Psoas muscle (tissue), 8 donors: ENCODE data around the gene SLC25A22. TPM values are rescaled to one million over a fixed set of nuclear protein-coding genes. Genes with fewer than 3 reads are reported as not detected.

Experiments
- ATAC-seq, 4 donors: fragments of 200-7000 bp; cut with Tn5 transposase; one replicate each; pipeline ENCODE4 v1.9.1; 2020; ENCODE audit warnings: moderate library complexity in 3 of 4, mild to moderate bottlenecking in 2 of 4
- DNase-seq, 2 donors: peaks; one replicate each; pipeline ENCODE4 v3.0.0-alpha.2; 2020
- H3K27ac ChIP-seq: fragments of 200-600 bp; one replicate; pipeline ENCODE4 v1.8.0; 2022
- H3K27me3 ChIP-seq, 3 donors: fragments of 200-600 bp in 1 of 3; one replicate each; pipeline versions ENCODE4 v1.6.1 to v1.8.0; 2013 to 2022; ENCODE audit warnings: low read length in 2 of 3, mild to moderate bottlenecking in 2 of 3, moderate library complexity in 1 of 3; ENCODE audit not compliant: insufficient read depth in 3 of 3
- H3K36me3 ChIP-seq, 2 donors: fragments of 200-600 bp in 1 of 2; one replicate each; pipeline versions ENCODE4 v1.6.1 to v1.8.0; 2013 to 2022; ENCODE audit warnings: low read depth in 1 of 2, mild to moderate bottlenecking in 1 of 2, moderate library complexity in 1 of 2; ENCODE audit not compliant: insufficient read depth in 1 of 2
- H3K4me1 ChIP-seq: fragments of 200-600 bp; one replicate; pipeline ENCODE4 v1.8.0; 2022
- H3K4me3 ChIP-seq: fragments of 200-600 bp; one replicate; pipeline ENCODE4 v1.8.0; 2022; ENCODE audit warnings: mild to moderate bottlenecking
- H3K9me3 ChIP-seq: fragments of 200-600 bp; one replicate; pipeline ENCODE4 v1.8.0; 2022
- CTCF ChIP-seq: fragments of 200-600 bp; IDR thresholded peaks from one replicate; pipeline ENCODE4 v1.8.0; 2022; ENCODE audit warnings: antibody characterized with exemption
- WGBS, 3 donors: extraction: QIAGEN DNeasy Blood & Tissue Kit; methylation state at CpG; one replicate each; pipeline versions ENCODE4 v1.1.6 to v1.1.7; 2013; 5-methylcytosine and 5-hydroxymethylcytosine counted together
- intact Hi-C, 2 donors: fragments of 100-400 bp; cut with DNase I; formaldehyde crosslinking; loops; one replicate each; pipeline versions ENCODE4 v1.11.0 to v1.14.2; 2022
- polyA plus RNA-seq, 3 donors: library from polyadenylated mRNA; stranded (reverse); fragments of 200-250 nt; gene quantifications; one replicate each; pipeline ENCODE4 v1.2.3, GENCODE V29; 2013
- total RNA-seq, 4 donors: library from RNA; stranded (reverse); fragmentation: NEBNext Ultra II Directional in 2 of 4; extraction: Animal tissue kit (Norgen Biotek cat#: 25700) in 2 of 4; gene quantifications; one replicate each; pipeline versions ENCODE4 v1.2.1 to v1.2.4, GENCODE V29; 2021 to 2023
- donor health status: healthy with polysubstance abuse.
- donor health status: DM: no; HTN: no; CAD: no; lungs with moderate emphysema.
- donor health status: Bipolar disorder and iron deficiency.
- donor health status: healthy.
- donor health status: DM: yes; HTN: yes; CAD: no.
- donor health status: DM: no; HTN: no; CAD: no.
- donor health status: DM: no; HTN: no; CAD: no.
- donor health status: DM: yes; HTN: yes; CAD: no.

Gene SLC25A22
- total and polyA plus RNA-seq, 7 donors: 0.49 to 4.3 (median 1.6) TPM

GRCh38 chr11:804599-804964, 6.5 kb upstream of the SLC25A22 start:
- intact Hi-C loops: no loop called here
- Histone ChIP-seq H3K36me3 (peaks cover 0 to 36% of the 10 kb centered on the region in 2 donors), H3K9me3 (no peaks in the 10 kb centered on the region), H3K4me3 (peak overlapping the region; percentile 72), H3K27me3 (no peaks in the 10 kb centered on the region), H3K4me1 (peaks cover 24% of the 10 kb centered on the region), H3K27ac (peak overlapping the region; percentile 81)
- 6 to 8% (median 7%) methylated on average over 16 to 18 of the region's 18 CpGs for WGBS, 3 donors
- no peak for TF ChIP-seq CTCF
- DNase-seq: no peak
- no peak for ATAC-seq

- H3K27me3 ChIP-seq: no peaks in the 10 kb centered on the region
- peaks cover 24% of the 10 kb centered on the region for H3K4me1 ChIP-seq
- peak overlapping the region; percentile 72 for H3K4me3 ChIP-seq
- 52 to 55% (median 55%) methylated on average over 25 to 26 of the region's 26 CpGs for WGBS, 3 donors
- ATAC-seq: no peak
- H3K36me3 ChIP-seq: peaks cover 0 to 42% of the 10 kb centered on the region in 2 donors
- H3K9me3 ChIP-seq: no peaks in the 10 kb centered on the region
- intact Hi-C loops: no loop called here
- H3K27ac ChIP-seq: no peak overlapping the region
- no peak for TF ChIP-seq CTCF
- no peak for DNase-seq
Observed at GRCh38 chr11:803770-804598, 5.9 kb upstream of the SLC25A22 start.

- H3K4me1 ChIP-seq: peaks cover 24% of the 10 kb centered on the region
- WGBS, 3 donors: 74 to 85% (median 82%) methylated on average over 8 of the region's 8 CpGs
- no peaks in the 10 kb centered on the region for H3K27me3 ChIP-seq
- H3K27ac ChIP-seq: no peak overlapping the region
- no peak for TF ChIP-seq CTCF
- no peaks in the 10 kb centered on the region for H3K9me3 ChIP-seq
- no peak overlapping the region for H3K4me3 ChIP-seq
- DNase-seq (no peak), ATAC-seq (no peak)
- intact Hi-C loops: no loop called here
- peaks cover 0 to 44% of the 10 kb centered on the region in 2 donors for H3K36me3 ChIP-seq
Observed at GRCh38 chr11:803467-803742, 5.3 kb upstream of the SLC25A22 start.

GRCh38 chr11:802693-803466, 4.8 kb upstream of the SLC25A22 start:
- H3K4me1 ChIP-seq: peaks cover 21% of the 10 kb centered on the region
- intact Hi-C loops: no loop called here
- 77 to 84% (median 82%) methylated on average over 28 of the region's 28 CpGs for WGBS, 3 donors
- H3K4me3 ChIP-seq: no peak overlapping the region
- peaks cover 0 to 44% of the 10 kb centered on the region in 2 donors for H3K36me3 ChIP-seq
- ATAC-seq (no peak), DNase-seq (no peak)
- no peak overlapping the region for H3K27ac ChIP-seq
- no peak for TF ChIP-seq CTCF
- H3K9me3 ChIP-seq: no peaks in the 10 kb centered on the region
- H3K27me3 ChIP-seq: no peaks in the 10 kb centered on the region
